OCI-LY1 (cell line): ENCODE data around the gene GDF15.

Source experiments
- H2AFZ ChIP-seq: fragments of 200-600 bp; sonication (generic), shearing (Covaris generic); 2 replicates; pipeline ENCODE4 v1.6.0; 2014; ENCODE audit warnings: antibody characterized with exemption, mild to moderate bottlenecking, low read length
- H3F3A ChIP-seq: fragments of 200-600 bp; sonication (generic), shearing (Covaris generic); 2 replicates; pipeline ENCODE4 v1.6.0; 2014; ENCODE audit warnings: mild to moderate bottlenecking, antibody characterized with exemption, low read length, moderate library complexity; ENCODE audit not compliant: insufficient read depth
- H3K27ac ChIP-seq: fragments of 200-600 bp; sonication (generic); 2 replicates; pipeline ENCODE4 v1.5.1; 2014; ENCODE audit warnings: low read length, mixed run types, mild to moderate bottlenecking, low read depth; ENCODE audit not compliant: poor library complexity, severe bottlenecking
- H3K27me3 ChIP-seq: fragments of 200-600 bp; sonication (generic); 2 replicates; pipeline ENCODE4 v1.6.0; 2014; ENCODE audit warnings: antibody characterized with exemption, mild to moderate bottlenecking, low read length, moderate library complexity; ENCODE audit not compliant: insufficient read depth
- H3K36me3 ChIP-seq: fragments of 200-600 bp; sonication (generic); 2 replicates; pipeline ENCODE4 v1.6.1; 2014; ENCODE audit warnings: mild to moderate bottlenecking, antibody characterized with exemption, low read length, moderate library complexity, mixed read lengths; ENCODE audit not compliant: insufficient read depth
- H3K4me1 ChIP-seq: fragments of 200-600 bp; sonication (generic); 2 replicates; pipeline ENCODE4 v1.5.1; 2014; ENCODE audit warnings: mild to moderate bottlenecking, low read length, moderate library complexity; ENCODE audit not compliant: insufficient read depth, severe bottlenecking
- H3K4me2 ChIP-seq: fragments of 200-600 bp; sonication (generic), shearing (Covaris generic); 2 replicates; pipeline ENCODE4 v1.6.1; 2014; ENCODE audit warnings: low read length
- H3K4me3 ChIP-seq: fragments of 200-600 bp; sonication (generic); 2 replicates; pipeline ENCODE4 v1.5.1; 2014; ENCODE audit warnings: low read length, low read depth, mild to moderate bottlenecking, mixed read lengths; ENCODE audit not compliant: poor library complexity, severe bottlenecking
- H3K79me2 ChIP-seq: fragments of 200-600 bp; shearing (Covaris generic); 2 replicates; pipeline ENCODE4 v1.6.1; 2016; ENCODE audit warnings: mixed run types, low read length, mixed read lengths; ENCODE audit not compliant: insufficient read depth
- H3K9ac ChIP-seq: fragments of 200-600 bp; sonication (generic), shearing (Covaris generic); 2 replicates; pipeline ENCODE4 v1.6.1; 2014; ENCODE audit warnings: mild to moderate bottlenecking, low read length, mixed read lengths
- H3K9me2 ChIP-seq: fragments of 200-600 bp; sonication (generic), shearing (Covaris generic); 2 replicates; pipeline ENCODE4 v1.6.1; 2014; ENCODE audit warnings: low read depth, mild to moderate bottlenecking, low read length, mixed read lengths
- H3K9me3 ChIP-seq: fragments of 200-600 bp; shearing (Covaris generic); 2 replicates; pipeline ENCODE4 v1.6.1; 2014; ENCODE audit warnings: low read length, mixed read lengths
- H4K20me1 ChIP-seq: fragments of 200-600 bp; sonication (generic), shearing (Covaris generic); 2 replicates; pipeline ENCODE4 v1.6.0; 2016; ENCODE audit warnings: mild to moderate bottlenecking, low read length; ENCODE audit not compliant: insufficient read depth
- CTCF ChIP-seq: fragments of 200-600 bp; sonication (generic), shearing (Covaris generic); IDR thresholded peaks from 2 replicates; pipeline ENCODE4 v1.5.1; 2017; ENCODE audit warnings: mild to moderate bottlenecking, antibody characterized with exemption, low read length, moderate library complexity, mixed read lengths
- EZH2 ChIP-seq: fragments of 200-600 bp; sonication (generic), shearing (Covaris generic); IDR thresholded peaks from 2 replicates; pipeline ENCODE4 v1.8.0; 2017; ENCODE audit warnings: borderline replicate concordance, mixed run types, mild to moderate bottlenecking, antibody characterized with exemption, low read length, moderate library complexity, mixed read lengths

Gene GDF15

DNA sequence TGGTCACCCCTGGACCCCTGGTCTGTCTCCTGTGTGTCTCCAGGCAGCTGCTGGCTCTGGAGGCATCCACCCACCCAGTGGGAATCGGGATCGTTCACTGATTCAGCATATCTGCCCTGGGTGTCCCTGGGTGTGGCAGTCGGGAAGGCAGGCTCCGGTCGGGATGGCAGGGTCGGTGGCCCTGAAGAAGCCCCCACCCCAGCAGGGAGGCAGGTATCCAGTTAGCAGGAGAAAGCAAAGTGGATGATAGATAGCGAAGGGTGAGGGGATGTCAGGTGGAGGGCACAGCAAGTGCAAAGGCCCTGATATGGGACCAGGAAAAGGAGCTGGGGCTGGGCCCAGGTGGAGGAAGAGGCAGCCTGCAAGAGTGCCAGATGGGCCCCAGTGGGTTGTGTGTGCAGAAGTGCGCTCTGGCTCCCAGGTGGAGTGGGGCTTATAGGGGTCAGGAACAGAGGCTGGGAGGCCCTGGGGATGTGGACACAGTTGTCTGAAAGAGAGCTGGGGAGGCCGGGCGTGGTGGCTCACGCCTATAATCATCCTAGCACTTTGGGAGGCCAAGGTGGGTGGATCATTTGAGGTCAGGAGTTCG is 35.5 kb downstream of the GDF15 start:
- Histone ChIP-seq H3K27me3 (no peaks in the 10 kb centered on the region), H3K27ac (no peak overlapping the region), H3K4me1 (peaks cover 43% of the 10 kb centered on the region), H3K9ac (no peak overlapping the region), H3K4me3 (no peak overlapping the region), H2AFZ (no peak overlapping the region), H3K4me2 (no peak overlapping the region), H3K79me2 (no peaks in the 10 kb centered on the region), H3F3A (no peaks in the 10 kb centered on the region), H4K20me1 (no peaks in the 10 kb centered on the region), H3K9me2 (no peaks in the 10 kb centered on the region), H3K36me3 (no peaks in the 10 kb centered on the region), H3K9me3 (no peaks in the 10 kb centered on the region)
- no peak for TF ChIP-seq CTCF

GRCh38 chr19:18422530-18423191 is 36.7 kb downstream of the GDF15 start:
- Histone ChIP-seq H3K9me3 (no peaks in the 10 kb centered on the region), H3K9ac (no peak overlapping the region; the same call in 1 of the 2 replicates), H3K9me2 (no peaks in the 10 kb centered on the region), H3K27me3 (no peaks in the 10 kb centered on the region), H3F3A (no peaks in the 10 kb centered on the region), H3K27ac (no peak overlapping the region), H3K36me3 (no peaks in the 10 kb centered on the region), H3K4me1 (peaks cover 31% of the 10 kb centered on the region), H3K4me2 (peak overlapping the region; percentile 18; the same call in 1 of the 2 replicates), H3K4me3 (no peak overlapping the region), H2AFZ (no peak overlapping the region), H4K20me1 (no peaks in the 10 kb centered on the region), H3K79me2 (no peaks in the 10 kb centered on the region)
- no peak for TF ChIP-seq EZH2
- TF ChIP-seq CTCF, result no peak

DNA sequence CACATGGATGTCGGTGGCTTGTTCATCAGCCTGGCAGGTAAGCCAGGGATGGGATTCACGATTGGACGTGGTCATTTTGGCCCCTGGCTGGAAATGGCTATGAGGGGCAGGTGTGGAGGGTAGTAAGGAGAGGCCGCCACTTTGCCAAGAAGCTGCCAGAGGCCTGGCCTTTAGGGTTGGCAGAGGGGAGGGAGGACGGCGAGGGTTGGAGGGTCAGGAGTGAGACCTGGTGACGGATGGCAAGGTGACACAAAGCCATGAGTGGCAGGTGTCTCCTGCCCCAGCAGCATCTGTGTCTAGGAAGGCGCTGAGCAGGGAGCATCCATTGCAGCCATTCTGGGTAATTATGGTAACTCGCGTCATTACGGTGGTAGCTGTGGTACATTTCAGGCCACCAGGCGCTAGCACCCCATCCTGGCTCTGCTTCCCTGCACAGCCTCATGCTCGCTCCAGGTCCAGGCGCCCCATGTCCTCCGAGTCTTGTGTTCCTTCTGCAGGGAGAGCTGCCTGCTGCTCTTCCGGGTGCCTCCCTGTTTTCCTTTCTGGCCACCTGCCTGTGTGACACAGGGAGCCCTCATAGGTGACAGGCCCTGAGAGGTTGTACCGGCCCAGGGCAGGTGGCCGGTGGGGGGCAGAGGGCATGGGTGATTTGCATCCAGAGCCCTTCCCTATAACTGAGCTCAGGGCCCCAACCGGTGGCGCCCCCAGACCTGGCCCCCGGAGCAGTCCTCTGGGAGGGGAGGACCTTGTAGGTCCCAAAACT is 37.5 kb downstream of the GDF15 start:
- H3K79me2 ChIP-seq, result no peaks in the 10 kb centered on the region
- H3K27me3 ChIP-seq, result no peaks in the 10 kb centered on the region
- H3K36me3 ChIP-seq, result no peaks in the 10 kb centered on the region
- no peak for TF ChIP-seq EZH2
- TF ChIP-seq CTCF, result no peak
- no peak overlapping the region for H2AFZ ChIP-seq
- no peaks in the 10 kb centered on the region for H3F3A ChIP-seq
- H4K20me1 ChIP-seq, result no peaks in the 10 kb centered on the region
- no peaks in the 10 kb centered on the region for H3K9me3 ChIP-seq
- H3K9me2 ChIP-seq, result no peaks in the 10 kb centered on the region
- H3K4me3 ChIP-seq, result no peak overlapping the region
- H3K4me2 ChIP-seq, result no peak overlapping the region
- no peak overlapping the region for H3K9ac ChIP-seq
- H3K27ac ChIP-seq, result no peak overlapping the region
- peaks cover 28% of the 10 kb centered on the region for H3K4me1 ChIP-seq
